GM12801 (cell line): ENCODE measurements around the gene C5orf58.

Experiments used
- TF ChIP-seq, protein P1 (sequence below): IDR thresholded peaks from one replicate; pipeline ENCODE4 v1.5.1; 2011; ENCODE audit warnings: control low read depth; ENCODE audit not compliant: insufficient read length; ENCODE audit errors: extremely low read depth

Gene C5orf58

GRCh38 chr5:170292179-170293104 lies 59.7 kb downstream of the C5orf58 start:
- TF ChIP-seq, protein P1, sequence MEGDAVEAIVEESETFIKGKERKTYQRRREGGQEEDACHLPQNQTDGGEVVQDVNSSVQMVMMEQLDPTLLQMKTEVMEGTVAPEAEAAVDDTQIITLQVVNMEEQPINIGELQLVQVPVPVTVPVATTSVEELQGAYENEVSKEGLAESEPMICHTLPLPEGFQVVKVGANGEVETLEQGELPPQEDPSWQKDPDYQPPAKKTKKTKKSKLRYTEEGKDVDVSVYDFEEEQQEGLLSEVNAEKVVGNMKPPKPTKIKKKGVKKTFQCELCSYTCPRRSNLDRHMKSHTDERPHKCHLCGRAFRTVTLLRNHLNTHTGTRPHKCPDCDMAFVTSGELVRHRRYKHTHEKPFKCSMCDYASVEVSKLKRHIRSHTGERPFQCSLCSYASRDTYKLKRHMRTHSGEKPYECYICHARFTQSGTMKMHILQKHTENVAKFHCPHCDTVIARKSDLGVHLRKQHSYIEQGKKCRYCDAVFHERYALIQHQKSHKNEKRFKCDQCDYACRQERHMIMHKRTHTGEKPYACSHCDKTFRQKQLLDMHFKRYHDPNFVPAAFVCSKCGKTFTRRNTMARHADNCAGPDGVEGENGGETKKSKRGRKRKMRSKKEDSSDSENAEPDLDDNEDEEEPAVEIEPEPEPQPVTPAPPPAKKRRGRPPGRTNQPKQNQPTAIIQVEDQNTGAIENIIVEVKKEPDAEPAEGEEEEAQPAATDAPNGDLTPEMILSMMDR: no peak

GRCh38 chr5:170293273-170293672 lies 60.5 kb downstream of the C5orf58 start:
- TF ChIP-seq, protein P1: no peak

- TF ChIP-seq, protein P1: no peak
These were observed 61.3 kb downstream of the C5orf58 start for GRCh38 chr5:170294057-170294456.

GRCh38 chr5:170294556-170294955 lies 61.8 kb downstream of the C5orf58 start:
- TF ChIP-seq, protein P1: no peak
